KMS-11 (cell line): ENCODE measurements around the gene FAM25A.
"Not testable (repeated sequence)": the region's sequence is repeated elsewhere in the genome, so short reads cannot be mapped to it uniquely, and the experiment has no call there.

Experiments used
- H2AFZ ChIP-seq: fragments of 200-600 bp; sonication (generic); 2 replicates; pipeline ENCODE4 v1.6.1; 2016; ENCODE audit warnings: antibody characterized with exemption, mixed run types, low read depth
- H3K27ac ChIP-seq: fragments of 200-600 bp; sonication (generic); 2 replicates; pipeline ENCODE4 v1.6.1; 2016; ENCODE audit warnings: mild to moderate bottlenecking, mixed run types
- H3K27me3 ChIP-seq: fragments of 200-600 bp; sonication (generic); 2 replicates; pipeline ENCODE4 v1.6.1; 2017; ENCODE audit warnings: mild to moderate bottlenecking, low read depth, mixed run types, moderate library complexity; ENCODE audit not compliant: insufficient read depth
- H3K36me3 ChIP-seq: fragments of 200-600 bp; sonication (generic); 2 replicates; pipeline ENCODE4 v1.6.1; 2017; ENCODE audit warnings: mild to moderate bottlenecking, mixed run types; ENCODE audit not compliant: insufficient read depth
- H3K4me1 ChIP-seq: fragments of 200-600 bp; sonication (generic); 2 replicates; pipeline ENCODE4 v1.6.1; 2016; ENCODE audit warnings: mild to moderate bottlenecking, low read depth, mixed run types; ENCODE audit not compliant: poor library complexity, severe bottlenecking
- H3K4me2 ChIP-seq: fragments of 200-600 bp; sonication (generic); 2 replicates; pipeline ENCODE4 v1.7.0; 2016; ENCODE audit warnings: mild to moderate bottlenecking, mixed run types
- H3K4me3 ChIP-seq: fragments of 200-600 bp; sonication (generic); IDR thresholded peaks from 2 replicates; pipeline ENCODE4 v1.6.1; 2017; ENCODE audit warnings: low read depth, low read length, mixed read lengths; ENCODE audit not compliant: insufficient read depth
- H3K79me2 ChIP-seq: fragments of 200-600 bp; sonication (generic); 2 replicates; pipeline ENCODE4 v1.6.1; 2016; ENCODE audit warnings: low read depth, mixed run types; ENCODE audit not compliant: insufficient read depth
- H3K9ac ChIP-seq: fragments of 200-600 bp; sonication (generic); 2 replicates; pipeline ENCODE4 v1.6.1; 2016; ENCODE audit warnings: mild to moderate bottlenecking, mixed run types
- H4K20me1 ChIP-seq: fragments of 200-600 bp; sonication (generic); 2 replicates; pipeline ENCODE4 v1.6.1; 2016; ENCODE audit warnings: mild to moderate bottlenecking, mixed run types; ENCODE audit not compliant: insufficient read depth
- TF ChIP-seq, protein P1 (sequence below): fragments of 200-600 bp; sonication (generic); conservative IDR thresholded peaks from 2 replicates; pipeline ENCODE4 v1.6.1; 2017; ENCODE audit warnings: low read depth, mild to moderate bottlenecking, antibody characterized with exemption, low read length, moderate library complexity, mixed read lengths

The FAM25A gene

DNA sequence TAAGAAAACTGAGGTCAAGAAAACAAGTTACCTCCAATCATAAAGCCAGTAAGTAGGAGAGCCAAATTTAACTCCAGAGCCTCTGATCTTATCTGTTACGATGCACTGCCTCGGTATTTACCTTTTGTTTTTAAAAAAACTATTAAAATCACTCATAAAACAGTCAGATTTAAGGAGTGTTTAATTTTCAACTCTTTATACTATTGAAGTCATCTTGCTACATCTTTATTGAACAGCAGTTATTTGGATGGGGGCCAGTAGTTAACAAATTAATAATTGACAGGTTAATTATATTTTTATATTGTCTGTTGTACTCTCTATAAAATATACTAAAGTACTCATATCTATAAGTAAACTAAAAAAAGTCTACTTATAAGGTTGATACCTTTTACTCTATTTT is 27.2 kb upstream of the FAM25A start:
- Histone ChIP-seq H3K79me2 (no peaks in the 10 kb centered on the region), H3K36me3 (no peaks in the 10 kb centered on the region), H3K4me3 (no peak overlapping the region), H3K4me1 (no peaks in the 10 kb centered on the region), H3K9ac (no peak overlapping the region), H3K4me2 (no peak overlapping the region), H2AFZ (no peak overlapping the region), H3K27me3 (no peaks in the 10 kb centered on the region; the same call in 1 of the 2 replicates), H4K20me1 (no peaks in the 10 kb centered on the region), H3K27ac (no peak overlapping the region)
- TF ChIP-seq, protein P1, sequence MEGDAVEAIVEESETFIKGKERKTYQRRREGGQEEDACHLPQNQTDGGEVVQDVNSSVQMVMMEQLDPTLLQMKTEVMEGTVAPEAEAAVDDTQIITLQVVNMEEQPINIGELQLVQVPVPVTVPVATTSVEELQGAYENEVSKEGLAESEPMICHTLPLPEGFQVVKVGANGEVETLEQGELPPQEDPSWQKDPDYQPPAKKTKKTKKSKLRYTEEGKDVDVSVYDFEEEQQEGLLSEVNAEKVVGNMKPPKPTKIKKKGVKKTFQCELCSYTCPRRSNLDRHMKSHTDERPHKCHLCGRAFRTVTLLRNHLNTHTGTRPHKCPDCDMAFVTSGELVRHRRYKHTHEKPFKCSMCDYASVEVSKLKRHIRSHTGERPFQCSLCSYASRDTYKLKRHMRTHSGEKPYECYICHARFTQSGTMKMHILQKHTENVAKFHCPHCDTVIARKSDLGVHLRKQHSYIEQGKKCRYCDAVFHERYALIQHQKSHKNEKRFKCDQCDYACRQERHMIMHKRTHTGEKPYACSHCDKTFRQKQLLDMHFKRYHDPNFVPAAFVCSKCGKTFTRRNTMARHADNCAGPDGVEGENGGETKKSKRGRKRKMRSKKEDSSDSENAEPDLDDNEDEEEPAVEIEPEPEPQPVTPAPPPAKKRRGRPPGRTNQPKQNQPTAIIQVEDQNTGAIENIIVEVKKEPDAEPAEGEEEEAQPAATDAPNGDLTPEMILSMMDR: no peak

DNA sequence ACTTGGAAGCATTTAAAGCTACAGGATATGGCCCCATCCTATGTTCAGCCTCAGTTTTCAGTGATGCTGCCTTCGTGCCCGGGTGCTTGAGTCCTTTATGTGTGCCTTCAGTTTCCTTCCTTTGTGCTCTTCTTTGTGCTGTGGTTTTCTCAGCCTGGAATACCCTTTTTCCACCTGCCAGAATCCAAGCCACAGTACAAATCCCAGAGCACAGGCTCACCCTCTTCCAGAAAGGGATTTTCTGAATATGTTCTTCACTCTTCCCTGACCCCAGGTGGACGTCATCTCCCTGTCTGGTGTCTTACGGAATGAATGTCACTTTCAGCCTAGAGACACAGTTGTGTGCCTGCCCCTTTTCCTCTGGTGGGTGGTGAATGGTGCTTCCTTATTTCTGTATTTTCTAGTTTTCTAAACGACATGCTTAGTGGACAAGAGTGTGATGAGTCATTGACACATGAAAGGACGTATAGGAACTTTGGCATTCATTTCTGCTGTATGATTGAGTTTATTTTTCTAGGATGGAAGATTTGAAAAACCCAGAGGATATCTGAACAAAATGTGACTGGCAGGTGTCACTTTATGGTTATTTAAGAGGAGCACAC is 20.2 kb upstream of the FAM25A start:
- not testable (repeated sequence) for H3K79me2 ChIP-seq, H2AFZ ChIP-seq, H3K4me1 ChIP-seq, H3K9ac ChIP-seq, H3K27me3 ChIP-seq, H3K36me3 ChIP-seq, H4K20me1 ChIP-seq, H3K27ac ChIP-seq, H3K4me2 ChIP-seq, H3K4me3 ChIP-seq

DNA sequence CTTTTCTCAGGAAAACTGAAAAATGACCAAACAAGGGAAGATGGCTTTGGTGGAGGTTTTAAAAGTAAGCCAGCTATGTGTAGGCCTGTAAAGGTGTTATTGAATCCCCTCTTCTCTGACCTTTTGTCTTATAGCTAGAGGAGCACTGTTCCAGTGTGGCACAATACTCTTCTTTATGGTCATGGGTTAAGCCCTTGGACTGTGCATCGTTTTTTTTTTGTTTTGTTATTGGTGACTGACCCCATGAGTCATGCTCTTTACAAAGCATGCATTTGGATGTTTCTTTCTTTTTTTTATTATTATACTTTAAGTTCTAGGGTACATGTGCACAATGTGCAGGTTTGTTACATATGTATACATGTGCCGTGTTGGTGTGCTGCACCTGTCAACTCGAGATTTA is 19.6 kb upstream of the FAM25A start:
- Histone ChIP-seq H2AFZ (no peak overlapping the region), H3K4me1 (no peaks in the 10 kb centered on the region), H3K79me2 (no peaks in the 10 kb centered on the region), H3K36me3 (no peaks in the 10 kb centered on the region), H3K4me3 (no peak overlapping the region), H4K20me1 (no peaks in the 10 kb centered on the region), H3K27ac (no peak overlapping the region), H3K27me3 (no peaks in the 10 kb centered on the region; the same call in 1 of the 2 replicates), H3K4me2 (no peak overlapping the region), H3K9ac (no peak overlapping the region)
- TF ChIP-seq, protein P1: no peak

DNA sequence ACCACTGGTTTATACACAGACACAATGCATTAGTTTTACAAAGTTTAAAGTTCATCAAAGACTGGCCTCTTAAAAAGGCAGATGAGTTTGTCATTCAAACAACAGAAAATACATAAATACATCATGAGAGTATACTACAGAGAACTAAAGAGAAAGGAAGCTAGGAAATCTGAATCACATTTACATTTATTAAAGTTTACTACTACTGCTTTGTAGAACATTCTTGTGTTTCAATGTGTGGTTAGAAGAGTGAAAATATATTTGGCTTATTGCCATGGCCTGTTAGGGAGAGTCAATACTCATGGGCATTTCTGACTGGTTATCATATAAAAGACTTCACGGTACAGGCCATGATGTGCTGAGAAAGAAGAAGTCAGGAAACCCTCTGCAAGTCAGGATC is 13.0 kb upstream of the FAM25A start:
- not testable (repeated sequence) for H3K36me3 ChIP-seq, H3K4me1 ChIP-seq, H4K20me1 ChIP-seq, H2AFZ ChIP-seq, H3K27ac ChIP-seq, H3K9ac ChIP-seq, H3K27me3 ChIP-seq, H3K4me2 ChIP-seq, H3K4me3 ChIP-seq, H3K79me2 ChIP-seq

DNA sequence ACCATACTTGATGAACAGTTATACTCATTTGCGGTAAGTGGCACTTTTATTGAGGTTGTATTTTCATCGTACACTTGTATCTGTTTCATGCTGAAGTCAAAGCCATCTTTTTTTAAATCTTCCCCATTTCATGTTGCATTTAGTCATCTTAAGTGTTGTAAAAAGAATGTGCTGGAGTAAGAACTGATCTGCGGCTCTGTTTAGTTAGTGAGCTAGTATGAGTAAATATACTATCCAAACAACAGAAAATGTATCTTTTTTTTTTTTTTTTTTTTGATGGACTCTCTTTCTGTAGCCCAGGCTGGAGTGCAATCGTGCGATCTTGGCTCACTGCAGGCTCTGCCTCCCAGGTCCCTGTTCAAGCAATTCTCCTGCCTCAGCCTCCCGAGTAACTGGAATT is 12.4 kb upstream of the FAM25A start:
- not testable (repeated sequence) for H4K20me1 ChIP-seq, H3K4me2 ChIP-seq, H3K79me2 ChIP-seq, H3K4me3 ChIP-seq, H3K36me3 ChIP-seq, H3K9ac ChIP-seq, H3K27me3 ChIP-seq, H3K4me1 ChIP-seq, H2AFZ ChIP-seq, H3K27ac ChIP-seq

DNA sequence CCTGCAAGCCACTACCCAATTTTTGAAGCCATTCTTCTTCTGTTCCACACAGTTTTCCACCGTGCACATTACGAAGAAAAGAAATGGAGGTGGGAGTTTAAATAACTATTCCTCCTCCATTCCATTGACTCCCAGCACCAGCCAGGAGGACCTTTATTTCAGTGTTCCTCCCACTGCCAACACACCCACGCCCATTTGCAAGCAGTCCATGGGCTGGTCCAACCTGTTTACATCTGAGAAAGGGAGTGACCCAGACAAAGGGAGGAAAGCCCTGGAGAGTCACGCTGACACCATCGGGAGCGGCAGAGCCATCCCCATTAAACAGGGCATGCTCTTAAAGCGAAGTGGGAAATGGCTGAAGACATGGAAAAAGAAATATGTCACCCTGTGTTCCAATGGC is 11.8 kb upstream of the FAM25A start:
- not testable (repeated sequence) for H4K20me1 ChIP-seq, H2AFZ ChIP-seq, H3K9ac ChIP-seq, H3K4me2 ChIP-seq, H3K4me3 ChIP-seq, H3K79me2 ChIP-seq, H3K4me1 ChIP-seq, H3K27me3 ChIP-seq, H3K27ac ChIP-seq, H3K36me3 ChIP-seq

DNA sequence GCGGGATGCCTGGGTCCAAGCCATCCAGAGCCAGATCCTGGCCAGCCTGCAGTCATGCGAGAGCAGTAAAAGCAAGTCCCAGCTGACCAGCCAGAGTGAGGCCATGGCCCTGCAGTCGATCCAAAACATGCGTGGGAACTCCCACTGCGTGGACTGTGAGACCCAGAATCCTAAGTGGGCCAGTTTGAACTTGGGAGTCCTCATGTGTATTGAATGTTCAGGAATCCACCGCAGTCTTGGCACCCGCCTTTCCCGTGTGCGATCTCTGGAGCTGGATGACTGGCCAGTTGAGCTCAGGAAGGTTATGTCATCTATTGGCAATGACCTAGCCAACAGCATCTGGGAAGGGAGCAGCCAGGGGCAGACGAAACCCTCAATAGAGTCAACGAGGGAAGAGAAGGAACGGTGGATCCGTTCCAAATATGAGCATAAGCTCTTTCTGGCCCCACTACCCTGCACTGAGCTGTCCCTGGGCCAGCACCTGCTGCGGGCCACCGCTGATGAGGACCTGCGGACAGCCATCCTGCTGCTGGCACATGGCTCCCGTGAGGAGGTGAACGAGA is 10.9 kb upstream of the FAM25A start:
- H3K4me3 ChIP-seq, H3K9ac ChIP-seq, H3K4me2 ChIP-seq, H4K20me1 ChIP-seq, H3K79me2 ChIP-seq, H3K27me3 ChIP-seq, H3K36me3 ChIP-seq, H3K4me1 ChIP-seq, H3K27ac ChIP-seq, H2AFZ ChIP-seq: not testable (repeated sequence)

DNA sequence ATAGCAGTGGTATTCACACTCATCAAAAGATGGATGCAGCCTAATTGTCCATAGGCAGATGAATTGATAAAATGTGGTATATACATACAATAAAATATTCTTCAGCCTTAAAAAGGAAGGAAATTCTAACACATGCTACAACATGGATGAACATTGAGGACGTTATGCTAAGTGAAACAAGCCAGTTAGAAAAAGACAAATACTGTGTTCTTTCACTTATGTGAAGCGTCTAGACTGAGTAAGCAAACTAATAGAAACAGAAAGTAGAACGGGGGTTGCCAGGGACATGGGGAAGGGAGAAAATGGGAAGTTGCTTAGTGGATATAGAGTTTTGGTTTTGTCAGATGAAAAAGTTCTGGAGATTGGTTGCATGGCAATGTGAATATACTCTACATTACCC is 6.6 kb upstream of the FAM25A start:
- not testable (repeated sequence) for H3K4me3 ChIP-seq, H2AFZ ChIP-seq, H4K20me1 ChIP-seq, H3K27ac ChIP-seq, H3K27me3 ChIP-seq, H3K4me1 ChIP-seq, H3K9ac ChIP-seq, H3K36me3 ChIP-seq, H3K4me2 ChIP-seq, H3K79me2 ChIP-seq

DNA sequence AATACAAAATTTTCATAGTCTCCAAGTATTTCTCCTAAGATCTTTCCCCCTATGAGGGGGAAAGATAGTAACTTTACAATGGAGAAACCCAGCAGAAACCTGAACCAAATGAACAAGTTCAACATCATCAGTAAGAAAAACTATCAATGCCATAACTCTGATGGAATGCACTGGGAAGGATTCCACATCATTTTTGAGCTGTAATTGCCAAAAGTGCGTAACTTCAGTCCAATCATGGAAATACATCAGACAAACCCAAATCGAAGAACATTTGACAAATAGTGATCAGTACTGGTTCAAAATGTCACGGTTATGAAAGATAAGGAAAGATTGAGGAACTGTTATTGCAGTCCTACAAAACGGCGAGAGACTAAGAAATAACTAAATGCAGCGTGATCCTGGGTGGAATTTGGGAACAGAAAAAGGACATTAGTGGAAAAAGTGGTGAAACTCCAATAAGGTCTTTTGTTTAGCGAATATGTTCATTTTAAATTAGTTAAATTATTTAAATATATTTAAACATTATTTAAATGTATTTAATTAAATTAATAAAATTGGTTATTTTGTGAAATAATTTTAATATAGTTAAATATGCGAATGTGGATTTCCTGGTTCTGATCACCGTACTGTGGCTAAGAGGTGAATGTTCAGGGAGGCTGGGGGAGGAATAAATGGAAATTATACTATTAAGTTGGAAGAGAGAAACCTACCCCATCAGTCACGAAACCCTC is 4.9 kb upstream of the FAM25A start:
- H3K36me3 ChIP-seq: not testable (repeated sequence)

More for the DNA sequence above, 4.9 kb upstream of the FAM25A start:
- not testable (repeated sequence) for H2AFZ ChIP-seq, H3K27ac ChIP-seq, H3K27me3 ChIP-seq, H3K9ac ChIP-seq, H3K79me2 ChIP-seq, H3K4me1 ChIP-seq, H3K4me3 ChIP-seq, H4K20me1 ChIP-seq, H3K4me2 ChIP-seq
